PC-3 (cell line): ENCODE results near the gene TBX18. TPM values are rescaled to one million over a fixed set of nuclear protein-coding genes. Genes with fewer than 3 reads are reported as not detected.

ENCODE experiments used
- ATAC-seq: fragments of 200-7000 bp; cut with Tn5 transposase; 2 replicates; pipeline ENCODE4 v1.9.1; 2020; ENCODE audit warnings: mild to moderate bottlenecking, moderate library complexity
- BruUV-seq: library from RNA; stranded (reverse); fragments of 400-500 nt; replicated peaks from 2 replicates; lab custom pipeline; 2021; lab: Mats Ljungman, UMichigan
- CTCF ChIA-PET: fragments of 300-600 bp; sonication (Branson Sonifier 250); formaldehyde crosslinking; loops from one replicate; lab custom pipeline; 2022; ENCODE audit warnings: antibody characterized with exemption; lab: Charles Lee
- POLR2A ChIA-PET: fragments of 300-600 bp; sonication (Branson Sonifier 250); formaldehyde crosslinking; loops from one replicate; lab custom pipeline; 2022; ENCODE audit warnings: antibody characterized with exemption; ENCODE audit not compliant: unreplicated experiment; lab: Charles Lee
- DNase-seq: peaks from one replicate; pipeline ENCODE4 v3.0.0-alpha.2; 2015
- H2AFZ ChIP-seq: fragments of 300-600 bp; sonication (generic); 2 replicates; pipeline ENCODE4 v1.6.0; 2016; ENCODE audit warnings: antibody characterized with exemption, low read length
- H3F3A ChIP-seq: fragments of 300-600 bp; sonication (generic); one replicate; pipeline ENCODE4 v1.6.0; 2017; ENCODE audit warnings: antibody characterized with exemption, low read length, control low read depth, mild to moderate bottlenecking; ENCODE audit not compliant: unreplicated experiment
- H3K27ac ChIP-seq: fragments of 300-600 bp; sonication (generic); 2 replicates; pipeline ENCODE4 v1.5.1; 2016; ENCODE audit warnings: mild to moderate bottlenecking, low read length
- H3K27me3 ChIP-seq: fragments of 300-600 bp; sonication (generic); 2 replicates; pipeline ENCODE4 v1.6.1; 2016; ENCODE audit warnings: low read length, mixed read lengths
- H3K36me3 ChIP-seq: fragments of 300-600 bp; sonication (generic); 2 replicates; pipeline ENCODE4 v1.6.1; 2016; ENCODE audit warnings: low read depth, mixed run types, low read length, mixed read lengths
- H3K4me1 ChIP-seq: fragments of 300-600 bp; sonication (generic); 2 replicates; pipeline ENCODE4 v1.5.1; 2016; ENCODE audit warnings: low read length; ENCODE audit not compliant: insufficient read depth
- H3K4me2 ChIP-seq: fragments of 300-600 bp; sonication (generic); 2 replicates; pipeline ENCODE4 v1.6.0; 2016; ENCODE audit warnings: low read length
- H3K4me3 ChIP-seq: fragments of 300-600 bp; sonication (generic); 2 replicates; pipeline ENCODE4 v1.5.1; 2016; ENCODE audit warnings: mild to moderate bottlenecking, low read length, mixed read lengths
- H3K79me2 ChIP-seq: fragments of 300-600 bp; sonication (generic); 2 replicates; pipeline ENCODE4 v1.6.1; 2017; ENCODE audit warnings: low read length, mixed read lengths
- H3K9ac ChIP-seq: fragments of 300-600 bp; sonication (generic); 2 replicates; pipeline ENCODE4 v1.6.0; 2016; ENCODE audit warnings: mild to moderate bottlenecking, low read length
- H3K9me2 ChIP-seq: fragments of 300-600 bp; sonication (generic); replicated peaks from 2 replicates; pipeline ENCODE4 v1.6.1; 2016; ENCODE audit warnings: mixed run types, low read length, mixed read lengths
- H3K9me3 ChIP-seq: fragments of 300-600 bp; sonication (generic); 2 replicates; pipeline ENCODE4 v1.6.1; 2016; ENCODE audit warnings: low read length, mixed read lengths
- H4K20me1 ChIP-seq: fragments of 300-600 bp; sonication (generic); 2 replicates; pipeline ENCODE4 v1.6.1; 2016; ENCODE audit warnings: low read length, mixed read lengths
- CTCF ChIP-seq: fragments of 300-600 bp; sonication (generic); conservative IDR thresholded peaks from 2 replicates; pipeline ENCODE4 v1.5.1; 2017; ENCODE audit warnings: antibody characterized with exemption, low read depth, mild to moderate bottlenecking, low read length
- EZH2 ChIP-seq: fragments of 300-600 bp; sonication (generic); IDR thresholded peaks from one replicate; pipeline ENCODE4 v1.6.1; 2017; ENCODE audit warnings: antibody characterized with exemption, mild to moderate bottlenecking, low read length; ENCODE audit not compliant: unreplicated experiment
- EZH2phosphoT487 ChIP-seq: fragments of 300-600 bp; sonication (generic); IDR thresholded peaks from 2 replicates; pipeline ENCODE4 v1.6.1; 2018; ENCODE audit warnings: mild to moderate bottlenecking, antibody characterized with exemption, low read length, borderline replicate concordance
- intact Hi-C: fragments of 100-400 bp; cut with micrococcal nuclease; formaldehyde crosslinking; loops from 2 replicates; pipeline ENCODE4 v1.9.0; 2023
- total RNA-seq: library from RNA; depleted of rRNA; stranded (reverse); fragments of >200 nt; gene quantifications from 2 replicates; pipeline ENCODE4 v1.2.3, GENCODE V29; 2014

TBX18 gene
- total RNA-seq, 1 experiment from 2014 or later = not detected

- no peaks in the 10 kb centered on the region for H3K27me3 ChIP-seq
- TF ChIP-seq CTCF = no peak
- no peak for TF ChIP-seq EZH2
- TF ChIP-seq EZH2phosphoT487 = no peak
- H4K20me1 ChIP-seq = no peaks in the 10 kb centered on the region
- no peak overlapping the region for H3K4me2 ChIP-seq
- H3F3A ChIP-seq = no peaks in the 10 kb centered on the region
- no peaks in the 10 kb centered on the region for H3K9me3 ChIP-seq
- POLR2A ChIA-PET = no interaction called here
- H3K9ac ChIP-seq = no peak overlapping the region
- H2AFZ ChIP-seq = no peak overlapping the region
- no TSS peak for BruUV-seq
- H3K27ac ChIP-seq = no peak overlapping the region
- H3K79me2 ChIP-seq = no peaks in the 10 kb centered on the region
- intact Hi-C loops = no loop called here
- H3K4me1 ChIP-seq = peaks cover 18% of the 10 kb centered on the region
- CTCF ChIA-PET = no interaction called here
- H3K36me3 ChIP-seq = no peaks in the 10 kb centered on the region
- H3K4me3 ChIP-seq = no peak overlapping the region
- no peaks in the 10 kb centered on the region for H3K9me2 ChIP-seq
- ATAC-seq = no peak
- DNase-seq = no peak
Observed at GRCh38 chr6:84657025-84657424, 107.4 kb downstream of the TBX18 start.

DNA sequence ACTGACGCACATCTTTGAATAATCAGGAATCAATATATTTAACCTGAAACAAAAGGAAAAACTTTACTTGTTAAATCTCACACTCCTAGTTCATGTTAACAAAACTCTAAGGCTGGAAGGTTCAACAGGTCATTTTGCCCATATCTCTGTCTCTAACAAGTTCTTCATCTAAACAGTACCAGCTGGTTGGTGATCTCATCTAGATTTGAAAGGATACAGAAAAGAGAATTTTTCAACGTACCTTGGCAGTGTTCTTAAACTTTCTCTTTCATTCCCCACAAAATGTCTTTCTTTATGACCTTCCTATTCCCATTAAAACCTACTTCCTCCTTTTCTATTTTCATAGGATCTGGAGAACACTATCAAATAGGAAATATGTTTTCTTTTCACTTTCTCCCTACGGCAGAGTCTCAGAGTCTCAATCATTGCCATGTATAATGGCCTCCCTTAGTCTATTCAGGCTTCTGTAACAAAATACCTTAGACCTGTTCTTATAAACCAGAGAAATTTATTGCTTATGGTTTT is 111.3 kb downstream of the TBX18 start:
- no peaks in the 10 kb centered on the region for H3K9me3 ChIP-seq
- no peaks in the 10 kb centered on the region for H4K20me1 ChIP-seq
- H3K27me3 ChIP-seq = no peaks in the 10 kb centered on the region
- intact Hi-C loops = no loop called here
- no peak overlapping the region for H3K9ac ChIP-seq
- ATAC-seq (no peak; the same call in none of the 2 replicates), DNase-seq (no peak)
- H3K4me3 ChIP-seq = no peak overlapping the region
- no peaks in the 10 kb centered on the region for H3K9me2 ChIP-seq
- peak overlapping the region; percentile 51; the same call in 1 of the 2 replicates for H3K4me2 ChIP-seq
- POLR2A ChIA-PET = no interaction called here
- no peaks in the 10 kb centered on the region for H3K79me2 ChIP-seq
- no peak overlapping the region for H2AFZ ChIP-seq
- CTCF ChIA-PET = no interaction called here
- H3K36me3 ChIP-seq = no peaks in the 10 kb centered on the region
- no peaks in the 10 kb centered on the region for H3F3A ChIP-seq
- TF ChIP-seq EZH2 (no peak), EZH2phosphoT487 (no peak), CTCF (no peak)
- H3K27ac ChIP-seq = no peak overlapping the region
- no TSS peak for BruUV-seq
- peaks cover 24% of the 10 kb centered on the region for H3K4me1 ChIP-seq

DNA sequence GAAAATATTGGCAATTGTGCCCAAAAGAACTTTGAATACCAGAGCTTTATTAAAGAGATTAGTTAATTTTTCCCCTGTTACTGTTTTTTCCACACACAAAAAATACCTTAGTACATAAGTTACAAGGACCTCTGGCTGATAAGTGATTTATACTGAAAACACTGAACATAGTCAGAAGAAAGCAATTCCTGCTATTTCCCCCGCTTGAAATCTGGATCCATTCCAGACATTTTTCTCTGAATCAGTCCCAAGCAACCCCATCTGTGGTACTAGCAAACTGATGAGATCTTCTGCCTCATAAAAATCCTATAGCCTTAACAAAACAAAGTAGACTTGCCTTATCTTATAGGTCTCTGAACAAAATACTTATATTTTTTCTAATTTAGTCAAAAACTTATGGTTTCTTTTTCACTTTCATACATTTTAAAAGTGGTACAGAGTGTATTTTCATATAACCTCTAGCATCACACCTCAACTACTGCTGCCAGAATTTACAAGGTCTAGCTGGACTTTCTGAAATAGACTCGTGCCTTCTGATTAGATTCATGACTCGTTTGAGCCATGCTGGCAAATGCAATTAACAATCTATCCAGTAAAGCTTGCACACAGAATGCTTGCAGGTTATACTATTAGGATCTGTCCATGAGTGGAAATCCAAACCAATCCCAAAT is 111.9 kb downstream of the TBX18 start:
- H3K79me2 ChIP-seq = no peaks in the 10 kb centered on the region
- no peak overlapping the region for H3K9ac ChIP-seq
- H3K4me3 ChIP-seq = no peak overlapping the region
- TF ChIP-seq CTCF (no peak), EZH2 (no peak), EZH2phosphoT487 (no peak)
- no peaks in the 10 kb centered on the region for H3K9me2 ChIP-seq
- CTCF ChIA-PET = no interaction called here
- peak overlapping the region; percentile 51 for H3K4me2 ChIP-seq
- H3K27ac ChIP-seq = no peak overlapping the region
- H2AFZ ChIP-seq = no peak overlapping the region
- intact Hi-C loops = no loop called here
- DNase-seq (peak; percentile 87), ATAC-seq (peak; percentile 69)
- H3K27me3 ChIP-seq = no peaks in the 10 kb centered on the region
- no TSS peak for BruUV-seq
- H4K20me1 ChIP-seq = no peaks in the 10 kb centered on the region
- POLR2A ChIA-PET = no interaction called here
- no peaks in the 10 kb centered on the region for H3K36me3 ChIP-seq
- H3K4me1 ChIP-seq = peaks cover 24% of the 10 kb centered on the region
- no peaks in the 10 kb centered on the region for H3F3A ChIP-seq
- no peaks in the 10 kb centered on the region for H3K9me3 ChIP-seq
